ENCODE results near the gene CCDC148. TPM values are rescaled to one million over a fixed set of nuclear protein-coding genes. Genes with fewer than 3 reads are reported as not detected.

CCDC148 gene
- total and polyA plus RNA-seq, 2 experiments from 2014 or later: 0.64 to 0.86 TPM

GRCh38 chr2:158154596-158154995, 302.0 kb downstream of the CCDC148 start:
- Histone ChIP-seq H3K4me3 (no peak overlapping the region), H3K36me3 (ENCODE audit: low read depth) (no peaks in the 10 kb centered on the region), H2AFZ (no peak overlapping the region), H3K4me1 (ENCODE audit: insufficient read depth) (no peaks in the 10 kb centered on the region), H3K9me3 (ENCODE audit: low read depth) (no peaks in the 10 kb centered on the region), H4K20me1 (ENCODE audit: insufficient read depth) (no peaks in the 10 kb centered on the region), H3K9ac (no peak overlapping the region), H3F3A (ENCODE audit: insufficient read depth) (no peaks in the 10 kb centered on the region), H3K27ac (no peak overlapping the region), H3K4me2 (ENCODE audit: unreplicated experiment) (no peak overlapping the region), H3K27me3 (replicated peaks; ENCODE audit: insufficient read depth) (no peaks in the 10 kb centered on the region), H3K79me2 (ENCODE audit: insufficient read depth) (no peaks in the 10 kb centered on the region), H3K9me2 (ENCODE audit: insufficient read depth) (no peaks in the 10 kb centered on the region)
- in situ Hi-C loops (cut with MboI): no loop called here
- TF ChIP-seq EZH2phosphoT487 (IDR thresholded peaks at IDR 0.05; ENCODE audit: insufficient read depth, low read depth) (no peak), EZH2 (IDR thresholded peaks at IDR 0.05; ENCODE audit: insufficient read depth, poor library complexity, severe bottlenecking) (no peak)
- no peak for DNase-seq

GRCh38 chr2:158153270-158154015, 303.1 kb downstream of the CCDC148 start:
- Histone ChIP-seq H3K79me2 (ENCODE audit: insufficient read depth) (no peaks in the 10 kb centered on the region), H2AFZ (no peak overlapping the region), H3K9me3 (ENCODE audit: low read depth) (no peaks in the 10 kb centered on the region), H3K27me3 (replicated peaks; ENCODE audit: insufficient read depth) (no peaks in the 10 kb centered on the region), H3K4me3 (no peak overlapping the region), H3K9me2 (ENCODE audit: insufficient read depth) (no peaks in the 10 kb centered on the region), H3K36me3 (ENCODE audit: low read depth) (no peaks in the 10 kb centered on the region), H3K9ac (no peak overlapping the region), H3K4me2 (ENCODE audit: unreplicated experiment) (no peak overlapping the region), H3K4me1 (ENCODE audit: insufficient read depth) (no peaks in the 10 kb centered on the region), H3K27ac (no peak overlapping the region), H4K20me1 (ENCODE audit: insufficient read depth) (no peaks in the 10 kb centered on the region), H3F3A (ENCODE audit: insufficient read depth) (no peaks in the 10 kb centered on the region)
- DNase-seq: no peak
- TF ChIP-seq EZH2 (IDR thresholded peaks at IDR 0.05; ENCODE audit: insufficient read depth, poor library complexity, severe bottlenecking): no peak
- TF ChIP-seq EZH2phosphoT487 (IDR thresholded peaks at IDR 0.05; ENCODE audit: insufficient read depth, low read depth): no peak
- in situ Hi-C loops (cut with MboI): no loop called here
- 46 to 47% methylated on average over 3 of the region's 3 CpGs for WGBS, 2 experiments (ENCODE audit: low coverage in 1 of 2, low lambda C conversion rate in 2 of 2, missing lambda C conversion rate in 2 of 2)

GRCh38 chr2:158144914-158145625, 311.5 kb downstream of the CCDC148 start:
- TF ChIP-seq EZH2 (IDR thresholded peaks at IDR 0.05; ENCODE audit: insufficient read depth, poor library complexity, severe bottlenecking) (no peak), EZH2phosphoT487 (IDR thresholded peaks at IDR 0.05; ENCODE audit: insufficient read depth, low read depth) (no peak)
- no peak overlapping the region for H3K4me2 ChIP-seq (ENCODE audit: unreplicated experiment)
- no peaks in the 10 kb centered on the region for H3K79me2 ChIP-seq (ENCODE audit: insufficient read depth)
- no peaks in the 10 kb centered on the region for H3K9me3 ChIP-seq (ENCODE audit: low read depth)
- no peak overlapping the region for H3K9ac ChIP-seq
- no peak overlapping the region for H2AFZ ChIP-seq
- no peak for DNase-seq
- no peaks in the 10 kb centered on the region for H3K9me2 ChIP-seq (ENCODE audit: insufficient read depth)
- H4K20me1 ChIP-seq (ENCODE audit: insufficient read depth): no peaks in the 10 kb centered on the region
- in situ Hi-C loops (cut with MboI): no loop called here
- H3F3A ChIP-seq (ENCODE audit: insufficient read depth): no peaks in the 10 kb centered on the region
- WGBS, 2 experiments (ENCODE audit: low coverage in 1 of 2, low lambda C conversion rate in 2 of 2, missing lambda C conversion rate in 2 of 2): 72 to 75% methylated on average over 13 of the region's 13 CpGs
- H3K27ac ChIP-seq: no peak overlapping the region
- H3K4me1 ChIP-seq (ENCODE audit: insufficient read depth): no peaks in the 10 kb centered on the region
- H3K36me3 ChIP-seq (ENCODE audit: low read depth): no peaks in the 10 kb centered on the region
- H3K27me3 ChIP-seq (replicated peaks; ENCODE audit: insufficient read depth): no peaks in the 10 kb centered on the region
- H3K4me3 ChIP-seq: no peak overlapping the region

- no peak overlapping the region for H3K4me3 ChIP-seq
- H4K20me1 ChIP-seq (ENCODE audit: insufficient read depth): no peaks in the 10 kb centered on the region
Observed at GRCh38 chr2:158143703-158144360, 312.7 kb downstream of the CCDC148 start.

More at GRCh38 chr2:158143703-158144360, 312.7 kb downstream of the CCDC148 start:
- in situ Hi-C loops (cut with MboI): no loop called here
- Histone ChIP-seq H3K27me3 (replicated peaks; ENCODE audit: insufficient read depth) (no peaks in the 10 kb centered on the region), H3K4me1 (ENCODE audit: insufficient read depth) (no peaks in the 10 kb centered on the region), H3K36me3 (ENCODE audit: low read depth) (no peaks in the 10 kb centered on the region), H3K9me3 (ENCODE audit: low read depth) (no peaks in the 10 kb centered on the region), H2AFZ (no peak overlapping the region), H3K9me2 (ENCODE audit: insufficient read depth) (no peaks in the 10 kb centered on the region), H3K79me2 (ENCODE audit: insufficient read depth) (no peaks in the 10 kb centered on the region), H3K27ac (no peak overlapping the region), H3F3A (ENCODE audit: insufficient read depth) (no peaks in the 10 kb centered on the region), H3K9ac (no peak overlapping the region), H3K4me2 (ENCODE audit: unreplicated experiment) (no peak overlapping the region)
- TF ChIP-seq EZH2 (IDR thresholded peaks at IDR 0.05; ENCODE audit: insufficient read depth, poor library complexity, severe bottlenecking) (no peak), EZH2phosphoT487 (IDR thresholded peaks at IDR 0.05; ENCODE audit: insufficient read depth, low read depth) (no peak)
- WGBS, 2 experiments (ENCODE audit: low coverage in 1 of 2, low lambda C conversion rate in 2 of 2, missing lambda C conversion rate in 2 of 2): 23 to 29% methylated on average over 3 of the region's 3 CpGs
- DNase-seq: no peak

Data from GM23248 (cell line).